Caco-2 (cell line): ENCODE measurements around the gene C14orf132. TPM values are rescaled to one million over a fixed set of nuclear protein-coding genes. Genes with fewer than 3 reads are reported as not detected.

ENCODE experiments used
- BruUV-seq: library from RNA; stranded (reverse); fragments of 400-500 nt; replicated peaks from 2 replicates; lab custom pipeline; 2021; lab: Mats Ljungman, UMichigan
- CTCF ChIA-PET: fragments of 300-600 bp; sonication (Branson Sonifier 250); formaldehyde crosslinking; loops from one replicate; lab custom pipeline; 2022; ENCODE audit warnings: antibody characterized with exemption; lab: Charles Lee
- POLR2A ChIA-PET: fragments of 300-600 bp; sonication (Branson Sonifier 250); formaldehyde crosslinking; loops from one replicate; lab custom pipeline; 2022; ENCODE audit warnings: antibody characterized with exemption; lab: Charles Lee
- DNase-seq, 2 experiments: peaks; one replicate each; pipeline versions ENCODE4 v3.0.0 to v3.0.0-alpha.2; 2020 to 2022
- H3K27me3 ChIP-seq: replicated peaks from 2 replicates; pipeline ENCODE4 v1.6.0; 2011; ENCODE audit warnings: low read length; ENCODE audit not compliant: control insufficient read depth, insufficient read depth
- H3K36me3 ChIP-seq: 2 replicates; pipeline ENCODE4 v1.5.1; 2011; ENCODE audit warnings: low read length; ENCODE audit not compliant: control insufficient read depth, insufficient read depth
- H3K4me1 ChIP-seq: fragments of 250-450 bp; sonication (Bioruptor Pico); 2 replicates; pipeline ENCODE4 v1.5.1; 2020; ENCODE audit warnings: mild to moderate bottlenecking
- H3K4me3 ChIP-seq: 2 replicates; pipeline ENCODE4 v1.5.1; 2011; ENCODE audit warnings: low read depth, mild to moderate bottlenecking, control low read depth, low read length
- H3K9me3 ChIP-seq: fragments of 250-450 bp; sonication (Bioruptor Pico); 2 replicates; pipeline ENCODE4 v1.5.1; 2020; ENCODE audit warnings: mild to moderate bottlenecking, moderate library complexity
- H3K27ac Mint-ChIP-seq: one replicate; pipeline ENCODE4 v1.8.0; 2022; ENCODE audit warnings: mixed read lengths; ENCODE audit not compliant: unreplicated experiment
- H3K27me3 Mint-ChIP-seq: one replicate; pipeline ENCODE4 v1.8.0; 2022; ENCODE audit warnings: mixed read lengths; ENCODE audit not compliant: insufficient read depth, unreplicated experiment
- H3K36me3 Mint-ChIP-seq: one replicate; pipeline ENCODE4 v1.8.0; 2022; ENCODE audit warnings: mild to moderate bottlenecking, mixed read lengths; ENCODE audit not compliant: insufficient read depth, unreplicated experiment
- H3K4me1 Mint-ChIP-seq: one replicate; pipeline ENCODE4 v1.8.0; 2022; ENCODE audit warnings: low read depth, mixed read lengths; ENCODE audit not compliant: unreplicated experiment
- H3K4me3 Mint-ChIP-seq: one replicate; pipeline ENCODE4 v1.8.0; 2022; ENCODE audit warnings: mild to moderate bottlenecking, moderate library complexity, mixed read lengths; ENCODE audit not compliant: unreplicated experiment
- H3K9me3 Mint-ChIP-seq: one replicate; pipeline ENCODE4 v1.8.0; 2022; ENCODE audit warnings: mixed read lengths; ENCODE audit not compliant: unreplicated experiment
- intact Hi-C: fragments of 100-400 bp; cut with micrococcal nuclease; formaldehyde crosslinking; loops from one replicate; pipeline ENCODE4 v1.10.0; 2022; ENCODE audit not compliant: unreplicated experiment
- total RNA-seq: library from RNA; stranded (reverse); gene quantifications from 2 replicates; pipeline ENCODE4 v1.2.3, GENCODE V29; 2022
- TF ChIP-seq, protein P1 (sequence below), 2 experiments: fragments of 200-600 bp in 1 of 2; IDR thresholded peaks; 1 replicate in 1 of 2; 2 replicates in 1 of 2; pipeline versions ENCODE4 v1.5.1 to v1.8.0; 2011 to 2022; ENCODE audit warnings: antibody characterized with exemption in 1 of 2, control low read depth in 1 of 2, inconsistent platforms in 1 of 2, low read depth in 1 of 2, low read length in 1 of 2, mild to moderate bottlenecking in 1 of 2, moderate library complexity in 1 of 2; ENCODE audit not compliant: insufficient read depth in 1 of 2, severe bottlenecking in 1 of 2, unreplicated experiment in 1 of 2

The C14orf132 gene
- total RNA-seq, 1 experiment from 2014 or later: 0.20 TPM

GRCh38 chr14:96092936-96093335 is 53.8 kb downstream of the C14orf132 start:
- Histone ChIP-seq H3K4me1 (peaks cover 12% of the 10 kb centered on the region; the same call in 1 of the 2 replicates), H3K36me3 (no peaks in the 10 kb centered on the region), H3K4me3 (no peak overlapping the region), H3K27me3 (no peaks in the 10 kb centered on the region), H3K9me3 (no peaks in the 10 kb centered on the region)
- no peak overlapping the region for H3K27ac Mint-ChIP-seq
- DNase-seq: no peak
- CTCF ChIA-PET: no interaction called here
- H3K4me1 Mint-ChIP-seq: peaks cover 8% of the 10 kb centered on the region
- POLR2A ChIA-PET: no interaction called here
- no TSS peak for BruUV-seq
- H3K27me3 Mint-ChIP-seq: no peaks in the 10 kb centered on the region
- TF ChIP-seq, protein P1, sequence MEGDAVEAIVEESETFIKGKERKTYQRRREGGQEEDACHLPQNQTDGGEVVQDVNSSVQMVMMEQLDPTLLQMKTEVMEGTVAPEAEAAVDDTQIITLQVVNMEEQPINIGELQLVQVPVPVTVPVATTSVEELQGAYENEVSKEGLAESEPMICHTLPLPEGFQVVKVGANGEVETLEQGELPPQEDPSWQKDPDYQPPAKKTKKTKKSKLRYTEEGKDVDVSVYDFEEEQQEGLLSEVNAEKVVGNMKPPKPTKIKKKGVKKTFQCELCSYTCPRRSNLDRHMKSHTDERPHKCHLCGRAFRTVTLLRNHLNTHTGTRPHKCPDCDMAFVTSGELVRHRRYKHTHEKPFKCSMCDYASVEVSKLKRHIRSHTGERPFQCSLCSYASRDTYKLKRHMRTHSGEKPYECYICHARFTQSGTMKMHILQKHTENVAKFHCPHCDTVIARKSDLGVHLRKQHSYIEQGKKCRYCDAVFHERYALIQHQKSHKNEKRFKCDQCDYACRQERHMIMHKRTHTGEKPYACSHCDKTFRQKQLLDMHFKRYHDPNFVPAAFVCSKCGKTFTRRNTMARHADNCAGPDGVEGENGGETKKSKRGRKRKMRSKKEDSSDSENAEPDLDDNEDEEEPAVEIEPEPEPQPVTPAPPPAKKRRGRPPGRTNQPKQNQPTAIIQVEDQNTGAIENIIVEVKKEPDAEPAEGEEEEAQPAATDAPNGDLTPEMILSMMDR (IDR thresholded peaks at IDR 0.05; ENCODE audit: insufficient read depth in 1 of 2, low read depth in 1 of 2, low read length in 1 of 2, severe bottlenecking in 1 of 2, unreplicated experiment in 1 of 2): no peak
- no peak overlapping the region for H3K4me3 Mint-ChIP-seq
- no peaks in the 10 kb centered on the region for H3K9me3 Mint-ChIP-seq
- intact Hi-C loops: no loop called here
- H3K36me3 Mint-ChIP-seq: no peaks in the 10 kb centered on the region

DNA sequence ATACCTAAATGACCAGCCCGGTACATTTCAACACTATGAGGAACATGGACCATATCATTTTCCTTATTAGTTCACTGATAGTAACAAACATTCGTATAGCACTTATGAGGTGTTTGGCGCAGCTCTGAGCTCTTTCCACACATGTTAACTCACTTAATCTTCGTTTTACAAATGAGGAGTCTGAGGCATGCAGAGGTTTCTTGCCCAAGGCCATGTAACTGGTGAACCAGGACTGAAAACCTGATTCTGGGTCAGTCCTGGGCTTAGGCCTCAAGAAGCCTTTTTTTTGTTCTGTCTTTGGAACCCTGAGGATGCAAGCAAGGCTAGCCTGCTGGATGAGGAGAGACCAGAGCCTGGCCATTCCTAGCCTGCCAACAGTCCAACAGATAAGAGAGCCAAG is 55.0 kb downstream of the C14orf132 start:
- ChIA-PET POLR2A (no interaction called here), CTCF (no interaction called here)
- Mint-ChIP-seq H3K4me1 (peaks cover 8% of the 10 kb centered on the region), H3K4me3 (no peak overlapping the region), H3K9me3 (no peaks in the 10 kb centered on the region), H3K36me3 (no peaks in the 10 kb centered on the region), H3K27ac (no peak overlapping the region), H3K27me3 (no peaks in the 10 kb centered on the region)
- H3K4me3 ChIP-seq: no peak overlapping the region
- intact Hi-C loops: no loop called here
- peaks cover 12% of the 10 kb centered on the region; the same call in 1 of the 2 replicates for H3K4me1 ChIP-seq
- TF ChIP-seq, protein P1 (IDR thresholded peaks at IDR 0.05; ENCODE audit: insufficient read depth in 1 of 2, low read depth in 1 of 2, low read length in 1 of 2, severe bottlenecking in 1 of 2, unreplicated experiment in 1 of 2): no peak
- no peaks in the 10 kb centered on the region for H3K9me3 ChIP-seq
- H3K27me3 ChIP-seq: no peaks in the 10 kb centered on the region
- no TSS peak for BruUV-seq
- DNase-seq: no peak
- H3K36me3 ChIP-seq: no peaks in the 10 kb centered on the region

GRCh38 chr14:96094656-96095055 is 55.5 kb downstream of the C14orf132 start:
- no peaks in the 10 kb centered on the region for H3K27me3 Mint-ChIP-seq
- no peak overlapping the region for H3K4me3 ChIP-seq
- no peak for DNase-seq
- H3K9me3 ChIP-seq: no peaks in the 10 kb centered on the region
- intact Hi-C loops: no loop called here
- TF ChIP-seq, protein P1 (IDR thresholded peaks at IDR 0.05; ENCODE audit: insufficient read depth in 1 of 2, low read depth in 1 of 2, low read length in 1 of 2, severe bottlenecking in 1 of 2, unreplicated experiment in 1 of 2): no peak
- no peaks in the 10 kb centered on the region for H3K27me3 ChIP-seq
- H3K36me3 Mint-ChIP-seq: no peaks in the 10 kb centered on the region
- no peaks in the 10 kb centered on the region for H3K9me3 Mint-ChIP-seq
- peaks cover 8% of the 10 kb centered on the region for H3K4me1 Mint-ChIP-seq
- no peak overlapping the region for H3K4me3 Mint-ChIP-seq
- ChIA-PET POLR2A (no interaction called here), CTCF (no interaction called here)
- no peak overlapping the region for H3K27ac Mint-ChIP-seq
- BruUV-seq: no TSS peak
- no peaks in the 10 kb centered on the region for H3K36me3 ChIP-seq
- H3K4me1 ChIP-seq: peaks cover 12% of the 10 kb centered on the region; the same call in 1 of the 2 replicates
